Testis (tissue), 3 donors: ENCODE data around the gene WAC. TPM values are rescaled to one million over a fixed set of nuclear protein-coding genes. Genes with fewer than 3 reads are reported as not detected.

Source experiments
- DNase-seq: peaks from one replicate; pipeline ENCODE4 v3.0.0-alpha.2; 2019
- H3K27ac ChIP-seq, 2 donors: fragments of 200-600 bp; sonication (generic); one replicate each; pipeline ENCODE4 v1.5.1; 2019
- H3K27me3 ChIP-seq: fragments of 200-600 bp; sonication (generic); one replicate; pipeline ENCODE4 v1.5.1; 2019
- H3K36me3 ChIP-seq: fragments of 200-600 bp; sonication (generic); one replicate; pipeline ENCODE4 v1.5.1; 2017; ENCODE audit warnings: low read depth; ENCODE audit errors: missing control alignments
- H3K4me1 ChIP-seq: fragments of 200-600 bp; sonication (generic); one replicate; pipeline ENCODE4 v1.5.1; 2019
- H3K4me3 ChIP-seq, 2 donors: fragments of 200-600 bp; sonication (generic); one replicate each; pipeline ENCODE4 v1.5.1; 2017 to 2019
- H3K9me3 ChIP-seq: fragments of 200-600 bp; sonication (generic); one replicate; pipeline ENCODE4 v1.5.1; 2017
- POLR2A ChIP-seq: fragments of 450-650 bp; IDR thresholded peaks from one replicate; pipeline ENCODE4 v1.6.1; 2017; ENCODE audit warnings: antibody characterized with exemption, mild to moderate bottlenecking, moderate library complexity
- WGBS, 2 donors: methylation state at CpG; one replicate each; pipeline ENCODE4 v1.1.5; 2018; 5-methylcytosine and 5-hydroxymethylcytosine counted together
- intact Hi-C: fragments of 100-400 bp; cut with DNase I; formaldehyde crosslinking; loops from one replicate; pipeline ENCODE4 v1.15.1; 2023; ENCODE audit warnings: low total_unique reads
- polyA plus RNA-seq: library from polyadenylated mRNA; stranded (reverse); fragments of 350-450 nt; fragmentation: Illumina TruSeq; extraction: RNeasy Lipid Tissue Mini Kit (QIAGEN cat#74804); gene quantifications from one replicate; pipeline ENCODE4 v1.2.3, GENCODE V29; 2014; ENCODE audit warnings: low read depth, low replicate concordance; ENCODE audit not compliant: insufficient read depth
- total RNA-seq, 2 donors: library from RNA; depleted of rRNA; stranded (reverse); fragments of >200 nt; gene quantifications; one replicate each; pipeline ENCODE4 v1.2.3, GENCODE V29; 2016
- TF ChIP-seq, protein P1 (sequence below), 3 experiments: fragments of 450-650 bp in 2 of 3; fragments of 200-600 bp in 1 of 3; sonication (generic) in 1 of 3; IDR thresholded peaks; one replicate each; pipeline ENCODE4 v1.5.1; 2016 to 2019; ENCODE audit warnings: antibody characterized with exemption in 3 of 3, mild to moderate bottlenecking in 2 of 3, moderate library complexity in 1 of 3

Gene WAC
- total and polyA plus RNA-seq, 3 donors from 2014 or later = 130 to 174 (median 166) TPM

DNA sequence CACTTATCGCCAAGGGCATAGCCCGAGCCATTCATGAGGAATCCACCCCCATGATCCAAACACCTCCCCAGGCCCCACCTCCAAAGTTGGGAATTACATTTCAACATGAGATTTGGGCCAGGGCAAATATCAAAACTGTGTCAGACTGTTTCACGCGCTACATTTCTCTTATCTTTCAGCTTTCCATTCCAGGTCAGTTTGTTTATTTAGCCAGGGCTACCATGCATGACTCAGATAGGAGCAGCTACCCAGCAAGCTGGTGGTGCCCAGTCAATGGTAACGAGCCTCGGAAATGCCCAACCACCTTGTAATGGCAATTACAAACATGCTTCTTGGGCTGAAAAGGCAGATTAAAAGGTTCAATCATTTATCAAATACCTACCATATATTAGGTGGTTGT, 100.8 kb downstream of the WAC start:
- Histone ChIP-seq H3K27me3 (no peaks in the 10 kb centered on the region), H3K9me3 (no peaks in the 10 kb centered on the region), H3K36me3 (no peaks in the 10 kb centered on the region), H3K4me3 (no peak overlapping the region), H3K4me1 (no peaks in the 10 kb centered on the region), H3K27ac (no peak overlapping the region)
- WGBS, 2 donors = 72 to 74% methylated on average over 6 of the region's 6 CpGs
- intact Hi-C loops = no loop called here
- no peak for DNase-seq
- no peak for TF ChIP-seq POLR2A
- TF ChIP-seq, protein P1, sequence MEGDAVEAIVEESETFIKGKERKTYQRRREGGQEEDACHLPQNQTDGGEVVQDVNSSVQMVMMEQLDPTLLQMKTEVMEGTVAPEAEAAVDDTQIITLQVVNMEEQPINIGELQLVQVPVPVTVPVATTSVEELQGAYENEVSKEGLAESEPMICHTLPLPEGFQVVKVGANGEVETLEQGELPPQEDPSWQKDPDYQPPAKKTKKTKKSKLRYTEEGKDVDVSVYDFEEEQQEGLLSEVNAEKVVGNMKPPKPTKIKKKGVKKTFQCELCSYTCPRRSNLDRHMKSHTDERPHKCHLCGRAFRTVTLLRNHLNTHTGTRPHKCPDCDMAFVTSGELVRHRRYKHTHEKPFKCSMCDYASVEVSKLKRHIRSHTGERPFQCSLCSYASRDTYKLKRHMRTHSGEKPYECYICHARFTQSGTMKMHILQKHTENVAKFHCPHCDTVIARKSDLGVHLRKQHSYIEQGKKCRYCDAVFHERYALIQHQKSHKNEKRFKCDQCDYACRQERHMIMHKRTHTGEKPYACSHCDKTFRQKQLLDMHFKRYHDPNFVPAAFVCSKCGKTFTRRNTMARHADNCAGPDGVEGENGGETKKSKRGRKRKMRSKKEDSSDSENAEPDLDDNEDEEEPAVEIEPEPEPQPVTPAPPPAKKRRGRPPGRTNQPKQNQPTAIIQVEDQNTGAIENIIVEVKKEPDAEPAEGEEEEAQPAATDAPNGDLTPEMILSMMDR (IDR thresholded peaks at IDR 0.05) = no peak

DNA sequence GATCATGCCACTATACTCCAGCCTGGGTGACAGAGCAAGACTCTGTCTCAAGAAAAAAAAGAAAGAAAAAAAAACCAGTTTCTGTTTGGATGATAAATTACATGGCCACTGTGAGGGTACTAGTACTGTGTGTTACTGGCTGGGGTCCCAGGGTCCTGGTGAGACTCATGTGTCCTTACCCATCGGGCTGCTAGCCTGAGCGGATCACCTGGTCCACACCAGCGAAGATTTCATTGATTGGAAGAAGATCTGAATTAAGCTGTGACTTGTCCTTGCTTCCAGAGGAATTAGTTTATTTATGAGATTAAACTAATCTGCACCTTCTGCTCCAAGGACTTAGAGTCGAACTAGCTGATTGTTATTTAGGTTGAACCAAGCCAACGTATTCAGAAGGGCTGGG, 104.4 kb downstream of the WAC start:
- WGBS, 2 donors = 57 to 65% methylated on average over 5 of the region's 5 CpGs
- no peak for DNase-seq
- intact Hi-C loops = no loop called here
- Histone ChIP-seq H3K27ac (no peak overlapping the region), H3K9me3 (no peaks in the 10 kb centered on the region), H3K36me3 (no peaks in the 10 kb centered on the region), H3K4me3 (no peak overlapping the region), H3K4me1 (no peaks in the 10 kb centered on the region), H3K27me3 (no peaks in the 10 kb centered on the region)
- TF ChIP-seq, protein P1 (IDR thresholded peaks at IDR 0.05) = no peak
- TF ChIP-seq POLR2A = no peak

GRCh38 chr10:28638392-28638791, 105.5 kb downstream of the WAC start:
- Histone ChIP-seq H3K27ac (no peak overlapping the region), H3K4me1 (no peaks in the 10 kb centered on the region), H3K36me3 (no peaks in the 10 kb centered on the region), H3K27me3 (no peaks in the 10 kb centered on the region), H3K4me3 (no peak overlapping the region), H3K9me3 (no peaks in the 10 kb centered on the region)
- intact Hi-C loops = no loop called here
- DNase-seq = no peak
- TF ChIP-seq, protein P1 (IDR thresholded peaks at IDR 0.05) = no peak
- TF ChIP-seq POLR2A = no peak

DNA sequence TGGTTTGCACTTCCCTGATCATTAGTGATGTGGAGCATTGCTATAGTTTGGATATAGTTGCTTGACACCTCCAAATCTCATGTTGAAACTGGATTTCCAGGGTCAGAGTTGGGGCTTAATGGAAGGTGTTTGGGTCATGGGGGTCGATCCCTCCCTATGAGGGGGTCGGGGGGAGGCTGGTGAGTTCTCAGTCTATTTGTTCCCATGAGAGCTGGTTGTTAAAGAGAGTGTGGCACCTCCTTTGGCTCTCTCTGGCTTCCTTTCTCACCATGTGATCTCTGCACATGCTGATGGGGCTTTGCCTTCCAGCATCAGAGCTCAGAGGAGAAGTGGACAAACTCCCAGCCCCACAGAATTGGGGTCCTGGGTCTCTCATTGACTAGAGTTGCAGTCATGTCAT, 107.6 kb downstream of the WAC start:
- intact Hi-C loops = no loop called here
- H3K4me1 ChIP-seq = no peaks in the 10 kb centered on the region
- no peaks in the 10 kb centered on the region for H3K36me3 ChIP-seq
- no peaks in the 10 kb centered on the region for H3K9me3 ChIP-seq
- TF ChIP-seq, protein P1 (IDR thresholded peaks at IDR 0.05) = no peak
- no peak for TF ChIP-seq POLR2A
- no peak for DNase-seq
- no peak overlapping the region for H3K4me3 ChIP-seq
- H3K27ac ChIP-seq = no peak overlapping the region
- WGBS, 2 donors = 71 to 80% methylated on average over 1 to 2 of the region's 2 CpGs
- H3K27me3 ChIP-seq = no peaks in the 10 kb centered on the region

DNA sequence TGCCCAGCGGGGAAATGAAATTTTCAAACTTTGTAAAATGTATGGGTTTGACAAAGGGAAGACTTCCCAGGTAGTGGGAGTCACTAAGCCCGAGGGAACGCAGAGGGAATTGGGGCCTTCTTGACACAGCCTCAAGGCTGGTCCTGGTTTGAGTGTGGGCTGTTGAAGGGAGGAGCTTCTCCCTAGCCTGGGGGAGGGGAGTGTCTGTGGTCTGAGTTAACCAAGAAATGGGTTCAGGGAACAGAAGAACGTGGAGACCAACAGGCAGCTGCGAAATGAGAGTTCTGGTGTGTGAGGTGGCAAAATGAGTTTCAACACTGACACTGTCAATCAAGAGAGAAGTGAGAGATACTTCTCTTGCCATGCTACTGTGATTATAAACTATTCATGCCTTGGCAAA, 111.7 kb downstream of the WAC start:
- Histone ChIP-seq H3K9me3 (no peaks in the 10 kb centered on the region), H3K4me1 (no peaks in the 10 kb centered on the region), H3K4me3 (no peak overlapping the region), H3K36me3 (no peaks in the 10 kb centered on the region), H3K27me3 (no peaks in the 10 kb centered on the region), H3K27ac (no peak overlapping the region)
- 84 to 90% methylated on average over 2 to 5 of the region's 5 CpGs for WGBS, 2 donors
- DNase-seq = no peak
- intact Hi-C loops = no loop called here
- TF ChIP-seq POLR2A = no peak
- TF ChIP-seq, protein P1 (IDR thresholded peaks at IDR 0.05) = no peak
